Osteocyte (in vitro differentiated cells): ENCODE data around the gene CHFR. TPM values are rescaled to one million over a fixed set of nuclear protein-coding genes. Genes with fewer than 3 reads are reported as not detected.

ENCODE experiments used
- DNase-seq: peaks from one replicate; pipeline ENCODE4 v3.0.0; 2021; ENCODE audit warnings: mixed read lengths; ENCODE audit not compliant: unreplicated experiment; ENCODE audit errors: extremely low spot score
- H3K27ac Mint-ChIP-seq: one replicate; pipeline ENCODE4 v1.8.0; 2021; ENCODE audit warnings: mild to moderate bottlenecking, mixed read lengths; ENCODE audit not compliant: unreplicated experiment
- H3K27me3 Mint-ChIP-seq: one replicate; pipeline ENCODE4 v1.8.0; 2021; ENCODE audit warnings: mixed read lengths; ENCODE audit not compliant: unreplicated experiment
- H3K36me3 Mint-ChIP-seq: one replicate; pipeline ENCODE4 v1.8.0; 2021; ENCODE audit warnings: mixed read lengths; ENCODE audit not compliant: unreplicated experiment
- H3K4me1 Mint-ChIP-seq: one replicate; pipeline ENCODE4 v1.8.0; 2021; ENCODE audit warnings: mixed read lengths; ENCODE audit not compliant: unreplicated experiment
- H3K4me3 Mint-ChIP-seq: one replicate; pipeline ENCODE4 v1.8.0; 2021; ENCODE audit warnings: mild to moderate bottlenecking, moderate library complexity, mixed read lengths; ENCODE audit not compliant: unreplicated experiment
- H3K9me3 Mint-ChIP-seq: one replicate; pipeline ENCODE4 v1.8.0; 2021; ENCODE audit warnings: mixed read lengths; ENCODE audit not compliant: unreplicated experiment
- total RNA-seq: library from RNA; stranded (reverse); gene quantifications from 2 replicates; pipeline ENCODE4 v1.2.1, GENCODE V29; 2021
- TF ChIP-seq, protein P1 (sequence below): fragments of 200-600 bp; sonication (generic); IDR thresholded peaks from 2 replicates; pipeline ENCODE4 v1.5.0; 2021; ENCODE audit warnings: antibody characterized with exemption, mild to moderate bottlenecking, moderate library complexity

Gene CHFR
- total RNA-seq, 1 donor from 2014 or later = 58.4 TPM

DNA sequence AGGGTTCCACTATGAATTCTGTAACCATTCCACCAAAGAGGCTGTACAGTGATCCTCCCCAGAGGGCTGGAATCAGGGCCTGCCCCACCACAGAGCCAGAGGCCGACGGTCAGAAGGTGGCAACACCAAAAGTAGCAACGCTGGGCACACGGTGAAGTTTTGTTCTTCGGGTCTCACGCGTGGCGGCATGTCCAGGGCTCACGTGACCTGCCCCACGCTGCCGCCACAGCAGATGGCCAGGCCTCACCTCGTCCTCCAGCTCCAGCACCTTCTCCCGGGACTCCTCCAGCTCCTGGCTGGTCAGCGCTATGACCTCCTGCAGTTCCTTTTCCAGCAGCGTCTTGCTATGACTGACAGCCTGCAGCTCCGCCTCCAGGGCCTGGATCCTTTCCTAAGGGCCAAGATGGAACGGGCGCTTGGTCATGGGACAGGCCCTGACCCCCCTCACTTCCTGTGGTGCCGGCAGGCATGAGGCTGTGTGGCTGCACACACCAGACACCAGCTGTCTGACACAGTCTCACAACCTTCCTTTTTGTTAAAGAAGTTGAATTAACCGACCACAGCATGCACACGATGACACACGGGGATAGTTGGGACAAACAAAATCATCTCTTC lies 103.4 kb downstream of the CHFR start:
- no peak overlapping the region for H3K27ac Mint-ChIP-seq
- H3K36me3 Mint-ChIP-seq = peaks cover 64% of the 10 kb centered on the region
- H3K4me1 Mint-ChIP-seq = no peaks in the 10 kb centered on the region

More for the DNA sequence above, 103.4 kb downstream of the CHFR start:
- Mint-ChIP-seq H3K9me3 (no peaks in the 10 kb centered on the region), H3K27me3 (no peaks in the 10 kb centered on the region), H3K4me3 (no peak overlapping the region)
- TF ChIP-seq, protein P1, sequence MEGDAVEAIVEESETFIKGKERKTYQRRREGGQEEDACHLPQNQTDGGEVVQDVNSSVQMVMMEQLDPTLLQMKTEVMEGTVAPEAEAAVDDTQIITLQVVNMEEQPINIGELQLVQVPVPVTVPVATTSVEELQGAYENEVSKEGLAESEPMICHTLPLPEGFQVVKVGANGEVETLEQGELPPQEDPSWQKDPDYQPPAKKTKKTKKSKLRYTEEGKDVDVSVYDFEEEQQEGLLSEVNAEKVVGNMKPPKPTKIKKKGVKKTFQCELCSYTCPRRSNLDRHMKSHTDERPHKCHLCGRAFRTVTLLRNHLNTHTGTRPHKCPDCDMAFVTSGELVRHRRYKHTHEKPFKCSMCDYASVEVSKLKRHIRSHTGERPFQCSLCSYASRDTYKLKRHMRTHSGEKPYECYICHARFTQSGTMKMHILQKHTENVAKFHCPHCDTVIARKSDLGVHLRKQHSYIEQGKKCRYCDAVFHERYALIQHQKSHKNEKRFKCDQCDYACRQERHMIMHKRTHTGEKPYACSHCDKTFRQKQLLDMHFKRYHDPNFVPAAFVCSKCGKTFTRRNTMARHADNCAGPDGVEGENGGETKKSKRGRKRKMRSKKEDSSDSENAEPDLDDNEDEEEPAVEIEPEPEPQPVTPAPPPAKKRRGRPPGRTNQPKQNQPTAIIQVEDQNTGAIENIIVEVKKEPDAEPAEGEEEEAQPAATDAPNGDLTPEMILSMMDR = no peak
- DNase-seq = no peak

Other genes starting within 250 kb of the CHFR start
- 72.5 and 74.4 TPM in 2 replicates for gene POLE, start 200.3 kb downstream of the CHFR start, total RNA-seq
- 25.6 and 28.1 TPM in 2 replicates for gene PXMP2, start 200.0 kb downstream of the CHFR start, total RNA-seq
- gene PGAM5, start 176.8 kb downstream of the CHFR start, total RNA-seq = 23.6 and 24.5 TPM in 2 replicates
- 69.5 and 70.0 TPM in 2 replicates for gene ANKLE2, start 125.8 kb downstream of the CHFR start, total RNA-seq
- 104 and 114 TPM in 2 replicates for gene GOLGA3, start 58.7 kb downstream of the CHFR start, total RNA-seq
- gene ZNF605, start 68.7 kb upstream of the CHFR start, total RNA-seq = 17.8 and 19.1 TPM in 2 replicates
- 13.6 and 16.3 TPM in 2 replicates for gene ZNF26, start 98.8 kb upstream of the CHFR start, total RNA-seq
- 43.5 and 44.8 TPM in 2 replicates for gene ZNF84, start 149.9 kb upstream of the CHFR start, total RNA-seq
- gene ZNF140, start 193.3 kb upstream of the CHFR start, total RNA-seq = 16.5 and 19.6 TPM in 2 replicates
- 2.1 and 2.3 TPM in 2 replicates for gene ZNF891, start 242.7 kb upstream of the CHFR start, total RNA-seq
- 17.3 and 18.4 TPM in 2 replicates for gene ZNF10, start 243.0 kb upstream of the CHFR start, total RNA-seq